K562 (cell line): ENCODE data around the gene ST6GALNAC2. TPM values are rescaled to one million over a fixed set of nuclear protein-coding genes. Genes with fewer than 3 reads are reported as not detected.

Experiments used
- CUX1 ChIP-seq: fragments of 200-800 bp; sonication (Bioruptor generic); IDR thresholded peaks from 2 replicates; pipeline ENCODE4 v1.6.1; 2016; ENCODE audit warnings: missing genetic modification characterization, missing compliant biosample characterization
- DMBX1 ChIP-seq: fragments of 250-450 bp; sonication (Bioruptor Pico); IDR thresholded peaks from 2 replicates; pipeline ENCODE4 v1.8.0; 2022; ENCODE audit warnings: inconsistent platforms, mild to moderate bottlenecking, moderate library complexity, borderline replicate concordance
- FOXA3 ChIP-seq, 2 experiments: fragments of 450-650 bp in 1 of 2; sonication (generic) in 1 of 2; formaldehyde crosslinking; IDR thresholded peaks in 1 of 2; conservative IDR thresholded peaks in 1 of 2; 2 replicates each; pipeline versions ENCODE4 v1.4.0 to v1.8.0; 2020 to 2022; ENCODE audit warnings: mild to moderate bottlenecking in 2 of 2, missing genetic modification reagents in 1 of 2
- GABPB1 ChIP-seq: sonication (generic); formaldehyde crosslinking; IDR thresholded peaks from 2 replicates; pipeline ENCODE4 v1.8.0; 2022; ENCODE audit warnings: mild to moderate bottlenecking, missing genetic modification reagents
- JUNB ChIP-seq: fragments of 450-650 bp; formaldehyde crosslinking; conservative IDR thresholded peaks from 2 replicates; pipeline ENCODE4 v1.4.0; 2020; ENCODE audit warnings: mild to moderate bottlenecking
- KDM4B ChIP-seq, 2 experiments: fragments of 450-650 bp in 1 of 2; sonication (generic) in 1 of 2; IDR thresholded peaks; 2 replicates each; pipeline ENCODE4 v1.6.1; 2016 to 2017; ENCODE audit warnings: borderline replicate concordance in 2 of 2, antibody characterized with exemption in 1 of 2, low read depth in 1 of 2, mild to moderate bottlenecking in 1 of 2
- NKRF ChIP-seq: fragments of 450-650 bp; IDR thresholded peaks from 2 replicates; pipeline ENCODE4 v1.6.1; 2016; ENCODE audit warnings: borderline replicate concordance
- POLR3A ChIP-seq: IDR thresholded peaks from 2 replicates; pipeline ENCODE4 v1.6.1; 2011; ENCODE audit warnings: borderline replicate concordance, mild to moderate bottlenecking, moderate library complexity; ENCODE audit not compliant: insufficient read length, insufficient read depth; ENCODE audit errors: extremely low read depth
- RBM39 ChIP-seq: fragments of 200-400 bp; formaldehyde crosslinking; optimal IDR thresholded peaks from 2 replicates; pipeline ENCODE3; 2018; ENCODE audit warnings: low read depth, low read length
- RUNX1 ChIP-seq: sonication (generic); IDR thresholded peaks from 2 replicates; pipeline ENCODE4 v1.6.1; 2016; ENCODE audit warnings: antibody characterized with exemption, low read depth
- SAFB ChIP-seq: fragments of 200-400 bp; formaldehyde crosslinking; IDR thresholded peaks from 2 replicates; pipeline ENCODE4 v1.6.1; 2017; ENCODE audit warnings: low read depth, low read length, borderline replicate concordance
- SAFB2 ChIP-seq: fragments of 200-400 bp; formaldehyde crosslinking; IDR thresholded peaks from 2 replicates; pipeline ENCODE4 v1.6.1; 2018; ENCODE audit warnings: borderline replicate concordance, low read length, low read depth, moderate library complexity; ENCODE audit not compliant: severe bottlenecking
- SMARCE1 ChIP-seq: fragments of 450-650 bp; IDR thresholded peaks from 2 replicates; pipeline ENCODE4 v1.7.1; 2016; ENCODE audit warnings: mild to moderate bottlenecking
- XRCC4 ChIP-seq: IDR thresholded peaks from one replicate; pipeline ENCODE4 v1.6.1; 2011; ENCODE audit not compliant: insufficient read depth, insufficient read length; ENCODE audit errors: extremely low read depth
- ZNF232 ChIP-seq: sonication (generic); formaldehyde crosslinking; IDR thresholded peaks from 2 replicates; pipeline ENCODE4 v1.8.0; 2022; ENCODE audit warnings: mild to moderate bottlenecking, missing genetic modification reagents
- ZNF263 ChIP-seq: sonication (generic); formaldehyde crosslinking; IDR thresholded peaks from 2 replicates; pipeline ENCODE4 v1.8.0; 2022; ENCODE audit warnings: mild to moderate bottlenecking, missing genetic modification reagents, borderline replicate concordance
- ZNF280A ChIP-seq: fragments of 450-650 bp; IDR thresholded peaks from 2 replicates; pipeline ENCODE4 v1.6.1; 2018; ENCODE audit warnings: mild to moderate bottlenecking, low read depth; ENCODE audit not compliant: partially characterized antibody
- ZNF584 ChIP-seq: fragments of 200-800 bp; sonication (Bioruptor generic); IDR thresholded peaks from 2 replicates; pipeline ENCODE4 v1.6.1; 2016; ENCODE audit warnings: low read depth, mild to moderate bottlenecking, missing genetic modification characterization, missing compliant biosample characterization
- polyA plus RNA-seq, 8 experiments: library from polyadenylated mRNA; depleted of rRNA in 4 of 8; stranded (reverse) in 5 of 8; unstranded in 3 of 8; fragments of >200 nt; fragmentation: Nextera tagmentation in 2 of 8; fragmentation: Illumina TruSeq in 1 of 8; extraction: Ambion mirVana in 2 of 8; extraction: Trizol in 1 of 8; gene quantifications; 2 replicates each; pipeline versions ENCODE4 v1.2.1 to v1.2.3, GENCODE V29; 2011 to 2014; ENCODE audit warnings: inconsistent platforms in 1 of 8, missing spikeins in 1 of 8
- total RNA-seq, 7 experiments: library from RNA; depleted of rRNA in 6 of 7; stranded (reverse); fragments of >200 nt in 6 of 7; fragmentation: Illumina TruSeq in 2 of 7; extraction: Trizol in 2 of 7; gene quantifications; 2 replicates each; pipeline versions ENCODE4 v1.2.1 to v1.2.3, GENCODE V29; 2011 to 2021; ENCODE audit warnings: low replicate concordance in 1 of 7

Gene ST6GALNAC2
- total and polyA plus RNA-seq, 9 of the 15 experiments (the other 6 are each of a cell fraction or from before 2014, with no cell fraction given): 0.18 TPM; not detected in 8

- TF ChIP-seq ZNF232 (CRISPR knock-in tag) (no peak), ZNF280A (no peak), ZNF584 (no peak), CUX1 (peak; percentile 81; the same call in 1 of the 2 replicates), ZNF263 (CRISPR knock-in tag) (no peak), XRCC4 (no peak), GABPB1 (0 out of 2 replicates have a peak, but pooled peaks have one; percentile 22), RBM39 (no peak), DMBX1 (CRISPR knock-in tag) (no peak; the same call in none of the 2 replicates), SAFB (no peak), JUNB (CRISPR knock-in tag) (no peak), NKRF (no peak), POLR3A (no peak), KDM4B (IDR thresholded peaks at IDR 0.05; ENCODE audit: borderline replicate concordance in 2 of 2, low read depth in 1 of 2) (no peak), FOXA3 (CRISPR knock-in tag; conservative IDR thresholded peaks at IDR 0.05 in 1 of 2, IDR thresholded peaks at IDR 0.05 in 1 of 2) (no peak), RUNX1 (no peak), SAFB2 (no peak), SMARCE1 (no peak)
Observed at GRCh38 chr17:76529224-76530094, 56.2 kb downstream of the ST6GALNAC2 start (continued).
